ENCODE measurements around the gene ATP8A2.

- TF ChIP-seq, protein P1, sequence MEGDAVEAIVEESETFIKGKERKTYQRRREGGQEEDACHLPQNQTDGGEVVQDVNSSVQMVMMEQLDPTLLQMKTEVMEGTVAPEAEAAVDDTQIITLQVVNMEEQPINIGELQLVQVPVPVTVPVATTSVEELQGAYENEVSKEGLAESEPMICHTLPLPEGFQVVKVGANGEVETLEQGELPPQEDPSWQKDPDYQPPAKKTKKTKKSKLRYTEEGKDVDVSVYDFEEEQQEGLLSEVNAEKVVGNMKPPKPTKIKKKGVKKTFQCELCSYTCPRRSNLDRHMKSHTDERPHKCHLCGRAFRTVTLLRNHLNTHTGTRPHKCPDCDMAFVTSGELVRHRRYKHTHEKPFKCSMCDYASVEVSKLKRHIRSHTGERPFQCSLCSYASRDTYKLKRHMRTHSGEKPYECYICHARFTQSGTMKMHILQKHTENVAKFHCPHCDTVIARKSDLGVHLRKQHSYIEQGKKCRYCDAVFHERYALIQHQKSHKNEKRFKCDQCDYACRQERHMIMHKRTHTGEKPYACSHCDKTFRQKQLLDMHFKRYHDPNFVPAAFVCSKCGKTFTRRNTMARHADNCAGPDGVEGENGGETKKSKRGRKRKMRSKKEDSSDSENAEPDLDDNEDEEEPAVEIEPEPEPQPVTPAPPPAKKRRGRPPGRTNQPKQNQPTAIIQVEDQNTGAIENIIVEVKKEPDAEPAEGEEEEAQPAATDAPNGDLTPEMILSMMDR (conservative IDR thresholded peaks at IDR 0.05; ENCODE audit: low read depth, low read length) = no peak
- TF ChIP-seq MAZ (IDR thresholded peaks at IDR 0.05; ENCODE audit: borderline replicate concordance, low read depth, low read length) = no peak
- TF ChIP-seq MXI1 (IDR thresholded peaks at IDR 0.05; ENCODE audit: borderline replicate concordance, low read depth, low read length) = no peak
- TF ChIP-seq RCOR1 (IDR thresholded peaks at IDR 0.05; ENCODE audit: insufficient replicate concordance, low read length) = no peak
- TF ChIP-seq POLR2A (IDR thresholded peaks at IDR 0.05; ENCODE audit: low read depth, low read length) = no peak
- TF ChIP-seq MAFK (IDR thresholded peaks at IDR 0.05; ENCODE audit: low read depth, low read length) = no peak
- TF ChIP-seq, protein P2, sequence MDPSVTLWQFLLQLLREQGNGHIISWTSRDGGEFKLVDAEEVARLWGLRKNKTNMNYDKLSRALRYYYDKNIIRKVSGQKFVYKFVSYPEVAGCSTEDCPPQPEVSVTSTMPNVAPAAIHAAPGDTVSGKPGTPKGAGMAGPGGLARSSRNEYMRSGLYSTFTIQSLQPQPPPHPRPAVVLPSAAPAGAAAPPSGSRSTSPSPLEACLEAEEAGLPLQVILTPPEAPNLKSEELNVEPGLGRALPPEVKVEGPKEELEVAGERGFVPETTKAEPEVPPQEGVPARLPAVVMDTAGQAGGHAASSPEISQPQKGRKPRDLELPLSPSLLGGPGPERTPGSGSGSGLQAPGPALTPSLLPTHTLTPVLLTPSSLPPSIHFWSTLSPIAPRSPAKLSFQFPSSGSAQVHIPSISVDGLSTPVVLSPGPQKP (IDR thresholded peaks at IDR 0.05; ENCODE audit: borderline replicate concordance, low read depth, low read length) = no peak
- TF ChIP-seq RFX5 (IDR thresholded peaks at IDR 0.05; ENCODE audit: low read depth, low read length) = no peak
- no peak for TF ChIP-seq CEBPB (IDR thresholded peaks at IDR 0.05; ENCODE audit: low read depth, low read length)
- no peak for TF ChIP-seq USF2 (IDR thresholded peaks at IDR 0.05; ENCODE audit: low read depth, low read length)
- TF ChIP-seq CHD1 (IDR thresholded peaks at IDR 0.05; ENCODE audit: low read depth, low read length) = no peak
Measured at GRCh38 chr13:25800523-25800922, 428.7 kb downstream of the ATP8A2 start.
